Activated T-cell treated with anti-CD3 and anti-CD28 coated beads, Interleukin-2, amount 50 U/mL, for 48 hours (primary cell): ENCODE measurements around the gene OPCML.

ENCODE experiments used
- DNase-seq, 2 experiments: peaks; one replicate each; pipeline ENCODE4 v3.0.0-alpha.2; 2020

Gene OPCML

DNA sequence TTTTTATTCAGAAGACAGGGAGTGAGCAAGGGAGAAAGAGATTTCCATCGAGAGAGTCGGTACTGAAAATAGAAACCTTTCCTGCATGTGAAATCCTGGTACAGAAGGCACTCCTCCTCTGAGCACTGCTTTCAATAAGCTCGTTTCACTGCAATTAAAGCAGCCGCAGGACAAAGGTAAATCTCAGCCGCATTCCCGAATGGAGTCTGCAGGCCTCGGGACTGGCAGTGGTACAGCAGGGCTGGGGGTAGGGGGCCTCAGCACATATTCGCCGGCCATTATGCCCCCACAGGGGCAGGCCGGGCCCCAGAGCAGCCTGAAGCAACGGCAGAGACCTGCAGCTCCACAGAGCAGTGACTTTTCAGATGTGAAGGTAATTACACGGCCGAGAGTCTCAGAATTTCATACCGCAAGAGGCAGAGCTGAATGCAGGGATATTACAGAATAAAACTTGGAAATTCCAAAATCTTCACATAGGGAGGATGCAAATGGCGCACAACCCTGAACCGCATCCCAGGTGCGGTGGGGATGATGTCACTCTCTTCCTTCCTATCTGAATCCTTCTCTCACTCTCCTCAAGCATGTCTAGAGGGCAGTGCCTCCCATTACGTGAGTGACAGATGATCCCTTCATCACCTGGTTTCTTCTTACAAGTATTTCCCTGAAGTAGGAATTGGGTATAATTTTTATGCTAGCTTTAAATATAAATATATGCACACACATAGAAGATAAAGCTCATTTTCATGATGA, 622.1 kb downstream of the OPCML start:
- no peak for DNase-seq

GRCh38 chr11:132909021-132909606, 623.2 kb downstream of the OPCML start:
- DNase-seq = no peak

DNA sequence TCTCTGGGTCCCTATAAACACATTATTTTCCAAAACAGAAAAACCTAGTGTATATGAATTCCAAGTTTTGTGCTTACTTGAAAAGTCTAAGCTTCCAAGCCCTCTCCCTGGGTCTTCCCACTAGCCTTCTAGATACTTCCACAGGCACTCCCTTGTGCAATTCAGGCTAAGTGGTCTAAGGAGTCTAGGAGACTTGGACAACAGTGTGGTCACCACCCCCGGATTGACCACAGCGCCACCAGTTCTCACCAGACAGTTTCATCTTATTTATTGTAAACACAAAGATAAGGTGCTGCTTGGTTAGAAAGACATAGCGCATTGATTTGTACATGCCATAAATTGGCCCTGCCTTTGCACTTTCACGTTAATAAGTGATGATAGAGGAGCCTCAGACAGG, 623.9 kb downstream of the OPCML start:
- no peak for DNase-seq

- DNase-seq = no peak
These were observed 624.5 kb downstream of the OPCML start for GRCh38 chr11:132907651-132908413.

- no peak for DNase-seq
These were observed 627.7 kb downstream of the OPCML start for GRCh38 chr11:132904607-132905006.

DNA sequence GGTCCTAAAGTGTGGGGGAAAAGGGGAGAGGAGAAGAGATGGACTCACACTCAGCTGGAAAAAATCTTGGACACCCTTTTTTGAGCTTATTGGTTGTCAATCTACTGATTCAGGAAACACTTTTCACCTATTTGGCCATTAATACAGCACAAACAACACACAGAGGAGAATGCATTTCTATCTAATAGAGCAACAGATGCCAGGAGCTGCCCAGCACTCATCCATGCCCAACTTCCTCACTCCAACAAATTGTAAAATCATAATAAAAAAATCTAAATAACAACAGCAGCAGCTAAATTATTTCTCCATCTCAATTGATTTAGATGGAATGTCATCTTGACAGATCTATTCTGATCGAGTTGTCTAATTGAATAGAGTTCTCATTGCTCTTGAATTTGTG, 628.2 kb downstream of the OPCML start:
- DNase-seq = no peak

- no peak for DNase-seq
These were observed 630.4 kb downstream of the OPCML start for GRCh38 chr11:132901638-132902471.

GRCh38 chr11:132898676-132899075, 633.6 kb downstream of the OPCML start:
- DNase-seq = no peak

DNA sequence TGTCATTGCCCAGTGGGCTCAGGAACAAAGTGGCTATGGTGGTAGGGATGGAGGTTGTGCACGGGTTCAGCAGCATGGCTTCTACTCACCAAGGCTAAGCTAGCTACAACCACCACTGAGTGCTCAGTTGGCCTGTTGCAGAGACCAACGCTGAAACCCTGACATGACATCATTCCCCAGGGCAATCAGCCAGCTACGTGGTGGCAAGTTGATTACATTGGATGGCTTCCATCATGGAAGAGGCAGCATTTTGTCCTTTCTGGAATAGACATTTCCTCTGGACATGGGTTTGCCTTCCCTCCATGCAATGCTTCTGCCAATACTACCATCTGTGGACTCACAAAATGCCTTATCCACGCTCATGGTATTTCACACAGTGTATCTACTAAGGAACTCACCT, 634.3 kb downstream of the OPCML start:
- DNase-seq = no peak

- no peak for DNase-seq
These were observed 637.0 kb downstream of the OPCML start for GRCh38 chr11:132895340-132895739.

GRCh38 chr11:132894606-132895005, 637.7 kb downstream of the OPCML start:
- DNase-seq = no peak

- no peak for DNase-seq
These were observed 639.4 kb downstream of the OPCML start for GRCh38 chr11:132892876-132893275.

GRCh38 chr11:132888226-132888625, 644.1 kb downstream of the OPCML start:
- DNase-seq = no peak

DNA sequence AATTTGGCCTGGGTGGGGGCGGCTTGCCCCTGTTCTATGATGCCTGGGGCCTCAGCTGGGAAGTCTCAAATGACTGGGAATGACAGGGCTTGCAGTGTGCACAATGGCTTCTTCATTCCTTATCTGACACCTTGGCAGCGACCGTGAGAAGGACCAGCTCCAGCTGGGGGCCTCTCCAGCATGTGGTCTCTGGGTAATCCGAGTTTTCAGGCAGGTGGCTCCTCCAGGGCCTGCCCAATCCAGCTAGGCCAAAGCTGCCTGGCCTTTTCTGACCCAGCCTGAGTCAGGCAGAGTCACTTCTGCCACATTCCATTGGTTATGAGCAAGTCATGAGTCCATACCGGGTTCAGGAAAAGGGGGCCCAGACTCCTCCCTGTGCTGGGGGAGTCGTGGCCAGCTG, 646.0 kb downstream of the OPCML start:
- DNase-seq = no peak

- DNase-seq = no peak
These were observed 649.1 kb downstream of the OPCML start for GRCh38 chr11:132883241-132883640.

DNA sequence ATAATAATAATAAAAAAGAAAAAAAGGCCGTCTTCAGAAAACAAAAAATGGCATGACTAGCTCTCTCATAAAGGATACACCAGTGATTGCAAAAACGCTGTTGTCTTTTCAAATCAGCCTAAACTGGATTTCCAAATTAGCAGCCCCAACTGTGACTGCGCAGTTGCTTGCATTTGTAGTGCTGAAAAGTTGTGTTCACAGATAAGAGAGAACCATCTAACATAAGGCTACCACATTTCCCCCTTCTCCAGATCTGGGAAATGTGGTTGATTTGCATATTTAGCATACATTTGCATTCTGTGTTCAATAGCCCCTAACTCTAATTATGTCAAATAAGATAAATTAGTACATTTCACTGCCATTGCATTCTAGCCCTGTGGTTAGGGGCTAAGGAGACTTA, 650.7 kb downstream of the OPCML start:
- DNase-seq = no peak

DNA sequence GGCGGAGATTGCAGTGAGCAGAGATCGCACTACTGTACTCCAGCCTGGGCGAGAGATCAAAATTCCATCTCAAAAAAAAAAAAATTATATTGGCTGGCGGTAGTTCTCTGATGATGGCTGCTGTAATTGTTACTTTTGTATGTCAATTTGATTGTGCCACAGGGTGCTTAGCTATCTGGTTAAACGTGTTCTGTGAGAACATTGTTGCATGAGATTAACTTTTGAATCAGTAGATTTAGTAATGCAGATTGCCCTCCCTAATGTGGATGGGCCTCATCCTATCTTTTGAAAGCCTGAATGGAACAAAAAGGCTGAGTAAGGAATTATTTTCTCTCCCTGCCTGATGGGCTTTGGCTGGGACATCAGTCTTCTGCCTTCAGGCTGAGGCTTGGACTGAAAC, 654.2 kb downstream of the OPCML start:
- DNase-seq = no peak

- DNase-seq = no peak
These were observed 655.6 kb downstream of the OPCML start for GRCh38 chr11:132876705-132877104.

GRCh38 chr11:132876239-132876638, 656.1 kb downstream of the OPCML start:
- DNase-seq = no peak

GRCh38 chr11:132874638-132875037, 657.7 kb downstream of the OPCML start:
- no peak for DNase-seq

GRCh38 chr11:132873841-132874240, 658.5 kb downstream of the OPCML start:
- no peak for DNase-seq

DNA sequence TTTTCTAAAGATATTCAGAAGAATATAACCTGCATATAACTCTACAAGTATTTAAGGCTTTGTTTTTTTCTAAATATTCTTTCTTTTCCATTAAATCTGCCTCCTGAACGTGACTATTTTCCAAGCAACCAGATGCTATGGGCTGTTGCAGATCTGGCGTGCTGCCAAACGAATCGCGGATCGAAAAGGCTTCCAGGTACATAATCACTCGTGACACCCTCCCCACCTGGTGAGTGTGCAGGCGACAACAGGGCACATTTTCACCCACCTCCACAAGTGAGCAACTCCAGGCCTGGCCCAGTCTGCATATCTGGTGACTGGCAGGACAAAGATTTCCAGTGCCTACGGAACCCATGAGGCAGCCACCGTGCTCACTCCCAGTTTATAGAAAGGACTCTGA, 660.1 kb downstream of the OPCML start:
- no peak for DNase-seq
